RWPE1 (cell line): ENCODE results near the gene EXO5.

Experiments used
- CTCF ChIA-PET: fragments of 350-600 bp; sonication (Branson Sonifier 250); formaldehyde crosslinking; extraction: SDS; loops from one replicate; lab custom pipeline; 2021; lab: Yijun Ruan, JAX
- POLR2A ChIA-PET: fragments of 400-600 bp; formaldehyde crosslinking; extraction: SDS; loops from one replicate; lab custom pipeline; 2020; ENCODE audit warnings: antibody characterized with exemption; ENCODE audit not compliant: low non-redundant PET; lab: Yijun Ruan, JAX
- DNase-seq: peaks from one replicate; pipeline ENCODE4 v3.0.0; 2012; ENCODE audit warnings: low spot score
- H3K27ac ChIP-seq: fragments of 450-650 bp; 2 replicates; pipeline ENCODE4 v1.5.1; 2017
- TF ChIP-seq, protein P1 (sequence below): fragments of 450-650 bp; conservative IDR thresholded peaks from 2 replicates; pipeline ENCODE4 v1.5.1; 2017; ENCODE audit warnings: low read depth, mild to moderate bottlenecking

The EXO5 gene

GRCh38 chr1:40530735-40531380, 22.3 kb downstream of the EXO5 start:
- DNase-seq, result peak; percentile 26

DNA sequence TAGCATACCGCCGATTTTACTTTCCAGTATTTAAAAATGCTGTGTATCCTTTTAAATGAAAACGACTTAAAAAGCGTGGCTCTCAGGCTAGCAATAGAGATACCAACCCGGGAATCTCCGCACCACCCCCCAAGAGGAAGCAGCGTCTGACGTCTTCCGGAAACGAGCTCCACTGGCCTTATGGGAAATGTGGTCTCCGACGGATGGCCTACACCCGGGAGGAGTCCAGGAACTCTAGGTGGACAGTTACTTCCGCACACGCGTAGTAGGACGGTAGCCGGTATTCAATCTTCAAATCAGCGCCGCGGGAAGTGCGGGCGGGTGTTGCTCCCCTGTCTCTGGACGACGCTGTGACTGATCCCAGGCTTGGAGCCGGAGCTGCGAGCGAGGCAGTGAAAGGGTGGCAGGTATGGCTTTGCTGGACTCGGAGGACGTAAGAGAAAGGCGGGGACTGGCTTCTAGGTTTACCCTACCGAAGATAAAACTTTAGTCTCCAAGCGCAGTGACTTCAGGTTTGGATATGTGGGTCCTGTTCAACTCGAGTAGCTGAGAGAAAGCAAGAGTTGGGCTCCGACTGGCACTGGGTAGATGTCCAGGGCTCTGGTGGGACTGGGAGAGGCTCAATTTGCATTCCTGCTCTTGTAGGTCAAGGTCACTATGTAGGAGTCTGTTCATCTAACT, 23.0 kb downstream of the EXO5 start, which contains the start of gene ZNF684:
Gene ZNF684 (plus strand): TSS at position 257 of the 681 bp plus-strand sequence. CDS start 1,530 bp downstream, outside the sequence.
- POLR2A ChIA-PET, result interaction anchor here (0.6 kb wide), 2 partner anchors 15 to 148 kb away, joined by 3 read pairs; no protein-coding TSS in a partner anchor
- TF ChIP-seq, protein P1, sequence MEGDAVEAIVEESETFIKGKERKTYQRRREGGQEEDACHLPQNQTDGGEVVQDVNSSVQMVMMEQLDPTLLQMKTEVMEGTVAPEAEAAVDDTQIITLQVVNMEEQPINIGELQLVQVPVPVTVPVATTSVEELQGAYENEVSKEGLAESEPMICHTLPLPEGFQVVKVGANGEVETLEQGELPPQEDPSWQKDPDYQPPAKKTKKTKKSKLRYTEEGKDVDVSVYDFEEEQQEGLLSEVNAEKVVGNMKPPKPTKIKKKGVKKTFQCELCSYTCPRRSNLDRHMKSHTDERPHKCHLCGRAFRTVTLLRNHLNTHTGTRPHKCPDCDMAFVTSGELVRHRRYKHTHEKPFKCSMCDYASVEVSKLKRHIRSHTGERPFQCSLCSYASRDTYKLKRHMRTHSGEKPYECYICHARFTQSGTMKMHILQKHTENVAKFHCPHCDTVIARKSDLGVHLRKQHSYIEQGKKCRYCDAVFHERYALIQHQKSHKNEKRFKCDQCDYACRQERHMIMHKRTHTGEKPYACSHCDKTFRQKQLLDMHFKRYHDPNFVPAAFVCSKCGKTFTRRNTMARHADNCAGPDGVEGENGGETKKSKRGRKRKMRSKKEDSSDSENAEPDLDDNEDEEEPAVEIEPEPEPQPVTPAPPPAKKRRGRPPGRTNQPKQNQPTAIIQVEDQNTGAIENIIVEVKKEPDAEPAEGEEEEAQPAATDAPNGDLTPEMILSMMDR, result no peak
- peak within 1 kb of the TSS; percentile 82 for H3K27ac ChIP-seq
- DNase-seq, result peak; percentile 96
- CTCF ChIA-PET, result interaction anchor here (1.0 to 1.3 kb wide), 2 partner anchors 26 to 61 kb away, joined by 4 to 5 read pairs; no protein-coding TSS in a partner anchor

More at GRCh38 chr1:40530735-40531380, 22.3 kb downstream of the EXO5 start:
- H3K27ac ChIP-seq, result peak overlapping the region; percentile 82
- TF ChIP-seq, protein P1, result no peak
- POLR2A ChIA-PET, result no interaction called here
- CTCF ChIA-PET, result no interaction called here

- DNase-seq, result no peak
- CTCF ChIA-PET, result interaction anchor here (0.7 to 1.6 kb wide), 10 partner anchors 9 to 293 kb away, joined by 3 to 11 read pairs (median 5); no protein-coding TSS in a partner anchor
- H3K27ac ChIP-seq, result peak overlapping the region; percentile 82
- POLR2A ChIA-PET, result no interaction called here
- TF ChIP-seq, protein P1, result no peak
Measured at GRCh38 chr1:40532062-40532389, 23.5 kb downstream of the EXO5 start.

DNA sequence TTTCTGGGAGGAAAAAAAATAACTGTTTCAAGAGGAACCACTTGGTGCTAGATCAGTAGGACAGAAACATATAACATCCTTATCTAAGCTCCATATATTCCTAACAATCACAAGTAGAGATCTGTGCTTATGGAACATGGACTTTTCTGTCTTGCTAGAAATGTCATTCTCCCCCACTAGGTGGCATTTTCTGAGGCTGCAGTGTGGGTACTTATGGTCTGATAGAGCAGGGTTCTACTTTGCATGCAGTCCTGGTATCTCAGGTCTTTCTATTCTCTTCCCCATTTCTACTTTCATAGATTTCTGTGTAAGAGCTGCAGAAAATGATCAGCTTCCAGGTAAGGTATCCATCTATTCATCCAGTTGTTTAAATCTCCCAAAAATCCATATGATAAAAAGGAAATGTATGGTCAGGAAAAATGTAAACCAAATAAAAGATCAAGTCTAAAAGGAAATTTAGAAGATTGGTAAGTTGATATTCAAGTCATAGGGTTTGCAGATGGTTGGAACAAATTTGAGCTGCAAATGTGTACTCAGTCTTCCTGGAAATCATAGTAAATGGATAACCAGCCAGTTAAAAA, 24.4 kb downstream of the EXO5 start:
- peak; percentile 57 for DNase-seq
- ChIA-PET CTCF (interaction anchor here (0.6 to 1.6 kb wide), 16 partner anchors 8 to 501 kb away, joined by 3 to 11 read pairs (median 4); no protein-coding TSS in a partner anchor), POLR2A (no interaction called here)
- TF ChIP-seq, protein P1, result peak; percentile 69
- no peak overlapping the region for H3K27ac ChIP-seq

- CTCF ChIA-PET, result interaction anchor here (0.7 kb wide), 1 partner anchor 96 kb away, joined by 6 read pairs; no protein-coding TSS in a partner anchor
Measured at GRCh38 chr1:40534589-40534988, 26.0 kb downstream of the EXO5 start.

GRCh38 chr1:40535732-40536131, 27.2 kb downstream of the EXO5 start:
- H3K27ac ChIP-seq, result no peak overlapping the region
- no peak for DNase-seq
- CTCF ChIA-PET, result interaction anchor here (0.6 kb wide), 1 partner anchor 44 kb away, joined by 3 read pairs; no protein-coding TSS in a partner anchor
- TF ChIP-seq, protein P1, result no peak
- POLR2A ChIA-PET, result no interaction called here

More at GRCh38 chr1:40534589-40534988, 26.0 kb downstream of the EXO5 start:
- TF ChIP-seq, protein P1, result no peak
- no peak overlapping the region for H3K27ac ChIP-seq
- POLR2A ChIA-PET, result no interaction called here
- no peak for DNase-seq
